ENCODE data around the gene MPP3.

Gene MPP3

GRCh38 chr17:43832168-43832975 is 574 bp downstream of the MPP3 start:
- DNase-seq (ENCODE audit: low spot score): no peak

DNA sequence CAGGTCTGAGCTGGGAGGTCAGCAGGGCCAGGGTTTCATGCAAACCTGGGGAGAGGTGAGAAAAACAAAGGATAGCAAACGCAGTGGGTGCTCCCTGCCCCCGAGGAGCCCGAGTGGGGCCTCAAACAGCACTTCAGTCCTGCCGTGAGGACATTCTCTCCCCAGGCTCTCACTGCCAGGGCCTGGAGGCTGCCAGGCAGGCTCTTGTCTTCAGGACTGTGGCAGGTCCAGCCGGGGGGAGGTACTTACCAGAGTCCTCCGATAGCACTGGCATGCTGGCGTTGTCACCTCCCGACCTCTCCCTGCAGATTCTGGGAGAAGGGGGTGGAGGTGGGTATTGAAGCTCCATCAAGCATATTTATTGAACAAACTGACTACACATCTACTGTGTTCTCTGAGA is 1.3 kb downstream of the MPP3 start:
- DNase-seq (ENCODE audit: low spot score): no peak

- no peak for DNase-seq (ENCODE audit: low spot score)
Observed at GRCh38 chr17:43830510-43831140, 2.3 kb downstream of the MPP3 start.

GRCh38 chr17:43829738-43830137 is 3.2 kb downstream of the MPP3 start:
- no peak for DNase-seq (ENCODE audit: low spot score)

DNA sequence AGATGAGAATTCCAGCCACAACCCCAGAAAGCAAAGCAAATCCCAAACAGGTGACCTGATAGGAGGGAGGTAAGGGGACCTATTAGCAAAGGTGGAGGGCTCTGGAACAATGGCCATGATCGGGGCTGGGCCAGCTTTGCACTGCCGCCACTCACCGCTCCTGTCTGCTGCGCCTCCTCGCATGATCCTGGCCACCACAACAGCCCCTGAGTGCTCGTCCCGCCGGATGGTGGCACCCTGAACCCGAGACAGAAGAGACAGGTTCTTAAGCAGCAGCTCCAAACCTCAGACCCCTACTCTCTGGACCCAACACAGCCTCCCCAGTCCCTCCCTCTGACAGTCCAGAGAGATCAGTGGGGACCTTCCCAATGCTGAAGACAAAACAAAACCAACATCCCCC is 5.3 kb downstream of the MPP3 start:
- DNase-seq (ENCODE audit: low spot score): no peak

DNA sequence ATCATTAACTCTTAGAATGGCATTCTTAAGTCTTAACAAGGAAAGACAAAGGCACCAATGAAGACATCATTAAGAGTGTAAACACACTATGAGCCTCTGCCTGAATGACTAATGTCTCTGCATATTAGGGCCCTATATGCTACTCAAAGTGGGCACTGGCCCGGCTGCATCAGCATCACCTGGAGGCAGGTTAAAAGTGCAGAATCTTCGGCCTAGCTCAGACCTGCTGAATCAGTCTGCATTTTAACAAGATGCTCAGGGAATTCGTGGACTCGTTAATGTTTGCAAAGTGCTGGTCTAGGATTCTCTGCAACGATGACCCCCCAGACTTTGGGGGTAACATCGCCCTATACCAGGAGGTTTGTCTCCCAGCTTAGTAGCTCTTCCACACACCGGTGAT is 6.7 kb downstream of the MPP3 start:
- no peak for DNase-seq (ENCODE audit: low spot score)

DNA sequence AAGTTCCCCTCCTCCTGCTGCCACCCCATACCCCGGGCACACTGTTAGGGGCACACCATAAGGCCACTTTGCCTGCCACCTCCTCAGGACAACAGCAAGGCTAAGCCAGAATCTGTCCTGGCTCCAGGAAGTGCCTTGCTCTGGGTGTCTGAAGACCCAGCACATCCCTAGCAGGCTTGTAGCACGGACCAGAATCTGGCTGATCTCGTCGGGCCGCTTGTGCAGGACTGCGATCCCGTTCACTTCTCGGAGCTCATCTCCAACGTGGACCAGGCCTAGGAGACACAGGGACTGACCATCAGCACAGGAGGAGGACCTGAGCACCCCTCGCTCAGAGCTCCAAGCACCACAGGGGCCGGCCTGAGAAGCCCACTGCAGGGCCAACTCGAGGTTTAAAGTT is 7.4 kb downstream of the MPP3 start:
- no peak for DNase-seq (ENCODE audit: low spot score)

- DNase-seq (ENCODE audit: low spot score): no peak
Observed at GRCh38 chr17:43823350-43824084, 9.4 kb downstream of the MPP3 start.

DNA sequence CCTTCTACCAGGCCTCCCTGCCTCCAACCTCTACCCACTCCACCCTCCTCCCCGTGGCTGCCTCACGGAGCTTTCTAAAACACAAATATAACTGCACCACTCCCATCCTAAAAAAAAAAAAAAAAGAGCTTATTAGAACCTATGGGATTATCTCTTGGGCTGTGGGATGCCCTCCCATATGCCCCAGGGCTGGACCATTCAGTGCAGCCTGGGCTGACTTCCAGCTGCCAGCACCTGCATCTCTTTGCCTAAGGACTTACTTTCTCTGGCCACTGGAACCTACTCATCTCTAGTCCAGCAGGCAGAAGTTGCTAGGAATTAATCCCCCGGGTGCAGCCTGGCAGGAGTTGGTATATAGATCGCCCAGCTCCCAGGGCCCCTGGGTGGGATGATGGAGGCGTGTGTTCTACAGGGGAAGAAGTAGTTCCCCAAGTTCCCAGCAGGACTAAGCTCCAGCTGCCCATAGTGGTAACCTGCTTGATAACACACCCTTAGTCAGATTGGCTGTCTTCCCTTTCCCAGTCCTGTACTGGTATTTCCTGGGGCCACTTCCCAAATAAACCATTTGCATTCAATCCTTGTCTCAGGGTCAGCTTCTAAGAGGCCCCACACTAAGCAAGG is 10.3 kb downstream of the MPP3 start:
- no peak for DNase-seq (ENCODE audit: low spot score)

DNA sequence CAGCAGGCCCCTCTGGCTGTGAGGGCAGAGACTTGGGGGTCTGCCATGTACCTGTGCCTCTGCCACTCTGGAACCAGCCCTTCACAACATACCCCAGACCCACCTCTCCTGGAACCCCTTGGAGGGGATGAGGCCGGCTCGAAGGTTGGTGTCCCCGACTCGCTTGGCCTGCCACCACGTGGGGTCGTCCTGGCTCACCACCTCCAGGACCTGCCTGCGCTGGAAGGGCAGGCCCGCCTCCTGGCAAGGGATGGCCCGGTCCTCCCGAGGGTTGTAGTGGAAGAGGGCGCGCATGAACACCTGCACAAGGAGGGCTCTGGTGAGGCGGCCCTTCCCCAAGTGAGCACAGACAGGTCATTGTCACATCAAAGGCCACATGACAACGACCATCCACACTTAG is 12.2 kb downstream of the MPP3 start:
- DNase-seq (ENCODE audit: low spot score): no peak

DNA sequence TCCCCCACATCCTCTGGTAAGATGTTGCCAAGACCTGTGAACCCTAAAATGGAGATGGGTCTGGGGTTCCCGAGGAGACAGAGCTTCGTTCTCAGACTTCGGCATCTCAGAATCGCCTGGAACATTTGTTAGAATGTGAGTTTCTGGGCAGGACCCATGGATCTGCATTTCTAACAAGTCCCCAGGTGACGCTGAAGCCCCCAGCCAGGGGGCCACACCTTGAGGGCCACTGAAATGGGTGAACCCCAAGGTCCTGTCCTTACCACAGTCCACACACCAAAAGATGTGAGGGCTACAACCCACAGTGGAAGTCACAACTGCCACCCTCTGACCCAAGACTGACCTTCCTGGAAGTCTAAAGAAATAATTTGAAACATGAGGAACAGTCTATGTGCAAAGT is 14.0 kb downstream of the MPP3 start:
- no peak for DNase-seq (ENCODE audit: low spot score)

GRCh38 chr17:43817826-43818225 is 15.1 kb downstream of the MPP3 start:
- no peak for DNase-seq (ENCODE audit: low spot score)

DNA sequence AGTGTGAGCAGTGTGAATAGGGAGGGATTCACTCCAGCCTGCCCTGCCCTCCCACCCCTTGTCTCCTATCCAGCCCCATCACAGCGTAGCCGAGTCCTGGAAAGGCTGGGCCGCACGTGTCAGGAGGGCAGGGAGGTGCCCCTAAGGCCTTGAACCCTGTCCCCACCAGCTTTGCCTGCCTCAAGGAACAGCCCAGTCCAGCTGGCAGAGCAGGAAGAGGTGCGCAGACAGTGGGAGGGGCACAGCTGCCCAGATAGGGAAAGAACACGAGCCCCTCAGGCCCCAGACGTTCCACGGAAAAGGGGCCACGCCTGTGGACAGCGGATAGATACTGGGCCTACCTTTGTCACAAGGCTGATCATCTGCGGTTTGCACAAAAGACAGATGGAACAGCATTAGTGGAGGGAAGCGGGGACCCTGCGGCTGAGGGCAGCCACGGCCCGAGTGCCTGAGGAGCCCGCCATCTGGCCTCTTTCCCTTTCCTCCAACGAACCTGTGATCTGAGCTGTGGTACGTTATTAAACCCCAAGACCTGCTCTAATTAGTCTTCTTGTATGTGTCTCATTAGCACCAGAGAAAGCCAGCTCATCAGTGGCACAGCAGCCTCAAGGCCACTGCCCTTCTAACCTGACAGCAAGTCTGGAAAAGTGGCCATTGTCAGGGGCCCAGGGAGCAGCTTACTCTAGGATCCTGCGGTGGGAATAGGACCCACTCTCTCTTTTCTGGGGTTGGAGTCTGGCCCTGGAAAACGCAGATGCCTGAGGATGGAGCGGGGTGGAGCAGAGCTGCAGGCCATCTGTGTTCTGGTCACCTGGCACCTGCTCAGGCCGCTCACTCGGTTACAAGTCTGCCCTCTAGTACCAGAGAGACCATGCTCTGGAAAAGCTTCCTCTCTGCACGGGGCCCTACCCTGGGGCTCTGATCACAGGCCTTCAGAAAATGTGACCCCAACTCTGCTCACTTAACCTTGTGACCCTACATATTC is 16.3 kb downstream of the MPP3 start:
- no peak for DNase-seq (ENCODE audit: low spot score)

DNA sequence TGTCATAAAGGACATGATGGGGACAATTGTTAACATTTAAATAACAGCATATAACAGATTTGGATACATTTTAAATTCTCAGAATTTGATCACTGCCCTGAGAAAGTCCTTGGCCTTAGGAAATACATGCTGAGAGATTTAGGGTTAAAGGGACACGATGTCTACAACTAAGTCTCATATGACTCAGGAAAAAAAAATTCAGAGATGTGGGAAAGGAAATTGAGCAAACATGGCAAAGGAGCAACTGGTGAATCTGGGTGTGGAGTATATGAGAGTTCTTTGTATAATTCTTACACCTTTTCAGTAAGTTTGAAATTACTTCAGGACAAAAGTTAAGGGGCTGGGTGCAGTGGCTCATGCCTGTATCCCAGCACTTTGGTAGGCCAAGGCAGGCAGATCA is 18.2 kb downstream of the MPP3 start:
- DNase-seq (ENCODE audit: low spot score): no peak

DNA sequence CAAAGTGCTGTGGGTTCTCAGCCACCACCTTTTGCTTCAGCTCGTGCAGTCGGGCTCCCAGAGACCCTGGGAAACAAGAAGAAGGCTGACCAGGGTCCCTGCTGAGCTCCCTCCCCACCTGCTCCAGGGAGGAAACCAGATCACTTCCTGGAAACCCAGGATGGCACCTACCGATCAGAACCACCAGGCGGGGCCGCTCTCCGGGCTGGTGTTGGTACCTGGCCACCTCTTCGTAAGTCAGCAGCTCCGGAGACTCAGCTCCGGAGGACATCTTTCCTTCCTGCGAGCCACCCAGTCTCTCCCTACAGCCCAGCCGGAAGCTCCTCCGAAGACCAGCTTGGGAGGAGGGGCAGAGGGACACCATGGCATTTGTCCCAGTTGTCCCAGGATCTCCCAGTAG is 18.9 kb downstream of the MPP3 start:
- DNase-seq (ENCODE audit: low spot score): no peak

DNA sequence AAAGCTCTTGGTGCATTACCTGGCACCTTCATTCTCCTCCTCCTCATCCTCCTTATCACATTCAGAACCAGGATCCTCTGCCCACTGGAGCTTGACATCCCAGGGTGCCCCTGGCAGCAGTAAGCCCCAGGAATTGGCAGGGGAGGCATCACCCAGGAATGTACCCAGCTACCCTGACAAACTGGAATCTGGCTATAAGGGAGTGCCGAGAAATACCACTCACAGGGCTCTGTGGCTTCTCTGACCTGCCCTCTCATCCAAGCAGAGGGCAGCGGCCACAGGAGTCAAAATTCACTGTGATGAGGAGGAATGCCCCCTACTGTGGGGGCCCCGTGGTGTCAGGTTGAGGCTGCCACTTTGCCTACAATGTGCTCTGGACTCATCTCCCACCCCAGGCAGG is 19.6 kb downstream of the MPP3 start:
- no peak for DNase-seq (ENCODE audit: low spot score)

DNA sequence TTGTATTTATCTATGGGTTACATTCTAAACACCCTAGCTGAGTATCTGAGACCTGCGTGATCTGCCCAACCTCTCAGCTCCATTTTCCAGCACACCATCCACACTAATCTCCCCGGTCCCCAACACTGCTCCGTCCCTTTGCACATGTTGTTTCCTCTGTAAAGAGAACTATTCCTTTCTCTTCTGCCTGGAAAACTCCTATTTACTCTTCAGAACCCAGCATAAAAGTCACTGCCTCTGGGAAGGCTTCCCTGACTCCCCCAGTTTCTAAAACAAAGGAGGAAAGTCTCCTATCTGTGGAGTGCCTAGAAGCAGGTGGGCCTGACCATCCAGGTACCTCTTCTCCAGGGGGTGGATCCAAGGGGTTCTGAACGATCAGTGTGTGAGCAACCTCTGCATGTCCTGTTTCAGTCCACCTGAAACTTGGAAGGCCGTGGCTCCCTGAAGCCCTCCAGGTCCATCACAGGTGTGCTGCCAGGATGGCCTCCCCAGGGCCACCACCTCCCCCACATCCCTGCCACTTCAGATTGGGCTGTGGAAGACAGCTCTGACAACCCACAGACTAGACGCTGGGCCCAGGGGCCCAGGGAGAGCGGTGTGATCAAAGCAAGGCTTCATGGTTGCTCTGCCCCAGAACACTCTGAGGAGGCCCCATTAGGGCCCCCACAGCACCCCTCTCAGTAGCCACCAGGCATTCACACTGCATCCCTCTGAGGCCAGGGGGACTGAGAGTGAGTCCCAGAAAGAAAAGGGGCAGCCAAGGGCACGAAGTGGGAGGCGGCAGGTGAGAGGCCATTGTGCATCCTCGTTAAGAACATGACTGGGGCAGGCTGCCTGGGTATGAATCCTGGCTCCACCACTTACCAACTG is 20.3 kb downstream of the MPP3 start:
- no peak for DNase-seq (ENCODE audit: low spot score)

- DNase-seq (ENCODE audit: low spot score): no peak
Observed at GRCh38 chr17:43810823-43811222, 22.1 kb downstream of the MPP3 start.

DNA sequence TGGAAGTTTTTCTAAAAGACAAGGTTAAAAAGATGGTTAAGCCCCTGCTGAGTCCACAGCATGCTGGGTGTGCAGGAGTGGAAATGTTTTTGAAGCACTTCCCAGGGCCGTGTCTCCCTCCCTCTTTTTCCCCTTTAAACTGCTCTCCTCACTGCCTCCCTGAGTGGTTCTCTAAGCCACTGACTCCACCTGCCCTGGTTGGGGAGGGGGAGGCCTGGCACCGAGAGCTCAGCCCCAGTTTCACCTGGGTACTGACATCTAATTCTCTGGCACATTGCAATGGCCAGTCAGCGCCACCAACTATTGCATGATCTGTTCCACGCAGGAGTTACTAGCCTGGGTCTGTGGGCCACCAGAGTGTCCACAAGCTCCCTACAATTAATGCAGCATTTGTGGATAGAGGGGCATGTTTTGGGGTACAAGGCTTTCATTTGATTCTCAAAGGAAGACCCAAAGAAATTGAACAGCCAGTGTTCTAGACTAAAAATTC is 22.7 kb downstream of the MPP3 start:
- DNase-seq (ENCODE audit: low spot score): no peak

DNA sequence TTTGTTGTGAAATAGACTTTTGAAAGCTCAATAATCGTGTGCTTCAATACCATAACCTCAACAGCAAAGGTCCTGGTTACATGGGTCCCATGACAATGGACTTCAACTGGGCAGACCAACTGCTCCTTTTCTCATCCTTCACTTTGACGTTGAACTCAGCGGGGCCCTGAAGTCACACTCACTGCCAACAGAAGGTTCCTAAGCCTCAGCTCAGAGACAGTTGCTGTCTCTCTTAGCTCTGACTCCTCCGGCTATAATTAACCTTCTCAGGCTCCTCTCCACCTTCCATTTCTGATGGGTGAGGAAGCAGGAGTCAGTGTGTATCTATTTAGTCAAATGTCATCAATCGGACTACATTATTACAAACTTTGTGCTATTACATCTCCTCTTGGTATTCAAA is 23.8 kb downstream of the MPP3 start:
- no peak for DNase-seq (ENCODE audit: low spot score)
